Stimulated activated CD4-positive, alpha-beta T cell treated with anti-CD3 and anti-CD28 coated beads, Interleukin-12 subunit alpha, Interleukin-12 subunit beta, amount 100 ng/mL, for 24 hours (primary cell): ENCODE measurements around the gene ZNF469.
"Not testable (repeated sequence)": the region's sequence is repeated elsewhere in the genome, so short reads cannot be mapped to it uniquely, and the experiment has no call there.

Source experiments
- DNase-seq, 2 experiments: peaks; one replicate each; pipeline ENCODE4 v3.0.0-alpha.2; 2020; ENCODE audit warnings: low read depth in 2 of 2

The ZNF469 gene

DNA sequence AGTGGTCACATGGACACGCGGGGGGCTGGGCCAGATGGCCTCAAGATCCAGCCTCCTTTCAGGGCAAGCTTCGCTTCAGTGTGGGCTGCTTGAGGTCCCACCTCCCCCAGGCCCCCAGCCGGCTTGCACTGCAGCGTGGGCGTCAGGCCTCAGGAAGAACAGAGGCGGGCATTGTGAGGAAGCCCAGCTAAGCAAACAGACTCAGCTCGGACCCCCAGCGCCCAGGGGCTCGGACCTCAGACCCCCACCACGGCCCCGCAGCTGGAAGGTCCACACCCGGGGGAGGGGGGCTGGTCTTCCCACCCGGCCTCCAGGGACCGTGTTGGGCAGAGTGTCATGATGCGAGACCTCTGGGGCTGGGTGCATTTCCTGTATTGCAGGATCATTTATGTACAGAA, 24.7 kb upstream of the ZNF469 start:
- no peak for DNase-seq

DNA sequence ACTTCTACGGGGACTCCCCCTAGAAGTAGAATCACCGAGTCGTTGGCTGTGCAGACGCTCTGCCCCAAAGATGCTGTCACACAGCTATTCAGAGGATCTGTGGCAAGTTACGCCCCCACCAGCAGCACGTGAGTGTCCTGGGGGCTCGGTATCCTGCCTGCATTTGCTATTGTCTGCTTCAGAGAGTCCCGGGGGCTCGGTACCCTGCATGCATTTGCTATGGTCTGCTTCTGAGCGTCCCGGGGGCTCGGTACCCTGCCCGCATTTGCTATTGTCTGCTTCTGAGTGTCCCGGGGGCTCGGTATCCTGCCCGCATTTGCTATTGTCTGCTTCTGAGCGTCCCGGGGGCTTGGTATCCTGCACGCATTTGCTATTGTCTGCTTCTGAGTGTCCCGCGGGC, 23.8 kb upstream of the ZNF469 start:
- no peak for DNase-seq

DNA sequence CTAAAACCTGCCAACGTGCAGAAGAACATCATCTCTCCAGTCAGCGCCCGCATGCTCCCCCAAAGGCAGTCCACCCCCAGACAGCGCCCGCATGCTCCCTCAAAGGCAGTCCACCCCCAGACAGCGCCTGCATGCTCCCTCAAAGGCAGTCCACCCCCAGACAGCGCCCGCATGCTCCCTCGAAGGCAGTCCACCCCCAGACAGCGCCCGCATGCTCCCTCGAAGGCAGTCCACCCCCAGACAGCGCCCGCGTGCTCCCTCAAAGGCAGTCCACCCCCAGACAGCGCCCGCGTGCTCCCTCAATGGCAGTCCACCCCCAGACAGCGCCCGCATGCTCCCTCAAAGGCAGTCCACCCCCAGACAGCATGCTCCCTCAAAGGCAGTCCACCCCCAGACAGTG, 22.4 kb upstream of the ZNF469 start:
- not testable (repeated sequence) for DNase-seq

DNA sequence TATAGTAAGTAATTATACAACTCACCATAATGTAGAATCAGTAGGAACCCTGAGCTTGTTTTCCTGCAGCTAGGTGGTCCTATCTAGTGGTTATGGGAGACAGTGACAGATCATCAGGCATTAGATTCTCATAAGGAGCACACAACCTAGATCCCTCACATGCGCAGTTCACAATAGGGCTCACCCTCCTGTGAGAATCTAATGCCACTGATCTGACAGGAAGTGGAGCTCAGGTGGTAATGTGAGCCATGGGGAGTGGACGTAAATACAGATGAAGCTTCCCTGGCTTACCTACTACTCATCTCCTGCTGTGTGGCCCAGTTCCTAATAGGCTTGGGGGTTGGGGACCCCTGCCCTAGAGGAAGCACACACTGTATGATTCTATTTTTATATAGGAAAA, 21.8 kb upstream of the ZNF469 start:
- no peak for DNase-seq

DNA sequence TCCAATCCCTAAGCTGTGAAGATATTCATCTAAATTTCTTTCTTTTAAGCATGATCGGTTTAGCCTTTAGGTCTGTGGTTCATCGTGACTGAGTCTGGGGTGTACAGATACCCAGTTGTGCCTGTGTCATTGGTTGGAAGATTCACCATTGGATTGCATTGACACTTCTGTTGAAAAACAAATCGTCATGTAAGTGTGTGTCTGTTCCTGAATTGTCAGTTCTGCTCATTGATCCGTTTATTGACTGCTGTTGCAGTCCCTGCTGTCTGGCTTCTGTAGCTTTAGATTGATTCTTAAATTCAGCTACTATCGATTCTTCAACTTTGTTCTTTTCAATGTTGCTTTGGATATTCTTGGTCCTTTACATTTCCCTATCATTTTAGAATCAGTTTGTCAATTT, 21.0 kb upstream of the ZNF469 start:
- no peak for DNase-seq

DNA sequence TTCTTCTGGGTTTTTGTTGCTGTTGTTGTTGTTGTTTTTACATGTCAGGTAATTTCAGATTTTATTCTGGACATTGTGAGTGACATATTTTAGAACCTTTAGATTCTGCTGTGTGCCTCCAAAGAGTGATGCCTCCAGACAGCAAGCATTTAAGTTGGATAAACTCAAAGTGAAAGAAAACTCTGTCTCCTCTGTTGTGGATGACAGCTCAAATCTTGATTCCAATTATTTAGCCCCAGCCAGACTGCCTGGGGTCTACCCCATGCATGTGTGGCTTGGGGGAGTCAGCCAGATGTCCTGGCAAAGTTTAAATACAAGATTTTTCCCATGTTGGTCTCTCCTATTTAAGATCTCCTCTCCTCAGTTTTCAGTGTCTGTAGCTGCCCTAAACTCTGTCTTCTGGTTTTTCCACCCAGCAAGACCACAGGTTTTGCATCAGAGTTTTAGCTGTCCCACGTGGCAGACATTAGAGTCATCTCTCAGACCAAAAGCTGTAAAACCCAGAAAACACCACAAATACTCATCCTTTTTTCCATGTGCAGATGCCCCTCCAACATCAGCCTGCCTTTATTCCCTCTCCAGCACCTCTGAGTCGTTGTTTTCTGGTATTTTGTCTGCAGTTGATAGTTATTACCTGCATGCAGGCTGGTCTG, 19.4 kb upstream of the ZNF469 start:
- no peak for DNase-seq

DNA sequence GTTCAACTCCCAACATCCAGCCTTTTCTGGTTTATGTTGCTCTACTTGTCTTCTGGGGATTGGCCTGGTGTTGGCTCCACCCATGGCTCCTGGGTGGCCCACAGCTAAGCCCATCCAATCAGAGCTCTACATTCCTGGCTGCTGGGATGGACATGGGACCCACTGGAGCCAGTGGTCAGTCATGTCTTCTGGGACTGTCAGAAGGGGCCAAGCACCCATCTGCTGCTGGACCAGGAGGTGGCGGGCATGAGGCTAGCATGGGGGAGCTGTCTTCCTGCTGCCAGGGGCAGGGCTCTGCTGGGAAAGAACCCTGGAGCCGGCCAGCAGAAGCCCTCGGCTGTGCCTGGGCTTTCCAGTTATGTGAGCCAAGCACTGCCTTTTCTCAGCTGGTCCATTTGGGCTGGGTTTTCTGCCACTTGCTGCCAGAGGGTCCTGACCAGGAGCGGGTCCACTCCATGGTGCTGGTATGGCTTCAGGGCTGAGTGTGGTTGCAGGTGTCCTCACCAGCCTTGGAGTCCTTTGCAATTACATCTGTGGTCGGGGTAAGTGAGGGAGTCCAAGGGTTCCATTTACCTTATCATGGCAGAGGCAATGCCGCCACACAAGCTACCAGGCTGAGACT, 17.4 kb upstream of the ZNF469 start:
- DNase-seq: no peak

DNA sequence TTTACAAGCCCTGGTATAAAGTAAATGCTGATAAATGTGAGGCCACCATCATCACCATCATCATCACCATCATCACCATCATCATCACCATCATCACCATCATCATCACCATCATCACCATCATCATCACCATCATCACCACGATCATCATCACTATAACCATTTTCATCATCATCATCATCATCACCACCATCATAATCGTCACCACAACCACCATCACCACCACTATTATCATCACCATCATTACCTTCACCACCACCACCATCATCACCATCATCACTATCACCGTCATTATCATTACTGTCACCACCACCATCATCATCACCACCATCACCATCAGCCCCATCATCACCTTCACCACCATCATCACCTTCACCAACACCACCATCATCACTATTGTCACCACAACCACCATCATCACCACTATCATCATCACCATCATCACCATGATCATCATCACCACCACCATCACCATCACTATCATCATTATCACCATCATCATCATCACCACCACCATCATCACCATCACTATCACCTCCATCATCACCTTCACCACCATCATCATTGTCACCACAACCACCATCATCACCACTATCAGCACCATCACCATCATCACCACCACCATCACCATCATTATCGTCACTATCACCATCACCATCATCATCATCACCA, 16.6 kb upstream of the ZNF469 start:
- no peak for DNase-seq

DNA sequence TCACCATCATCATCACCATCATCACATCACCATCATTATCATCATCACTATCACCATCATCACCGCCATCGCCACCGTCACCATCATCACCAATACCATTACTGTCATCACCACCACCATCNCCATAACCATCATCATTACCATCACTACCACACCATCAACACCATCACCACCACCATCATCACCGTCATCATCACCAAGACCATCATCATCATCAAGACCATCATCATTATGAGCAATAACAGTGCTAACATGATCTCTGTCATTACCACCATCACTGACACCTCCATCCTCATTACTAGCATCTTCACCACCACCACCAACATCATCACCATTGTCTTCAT, 16.1 kb upstream of the ZNF469 start:
- DNase-seq: no peak

DNA sequence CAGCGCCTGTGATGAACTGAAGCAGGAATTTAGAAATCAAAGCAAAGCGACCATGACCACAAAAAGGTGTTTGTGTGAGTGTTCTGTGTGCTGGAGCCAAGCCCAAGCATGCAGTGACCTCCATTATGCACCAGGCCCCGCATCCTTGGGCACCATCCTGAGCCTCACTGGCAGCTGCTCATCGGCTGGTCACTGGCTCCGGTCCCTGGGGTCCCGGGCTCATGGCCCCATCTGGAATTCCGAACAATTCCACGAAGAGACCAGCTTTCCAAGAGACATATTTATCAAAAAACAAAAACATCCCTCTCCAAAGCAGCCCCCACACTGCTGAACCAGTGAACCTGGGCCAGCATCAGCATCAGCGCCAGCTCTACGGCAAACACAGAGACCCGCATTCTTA, 15.2 kb upstream of the ZNF469 start:
- no peak for DNase-seq

DNA sequence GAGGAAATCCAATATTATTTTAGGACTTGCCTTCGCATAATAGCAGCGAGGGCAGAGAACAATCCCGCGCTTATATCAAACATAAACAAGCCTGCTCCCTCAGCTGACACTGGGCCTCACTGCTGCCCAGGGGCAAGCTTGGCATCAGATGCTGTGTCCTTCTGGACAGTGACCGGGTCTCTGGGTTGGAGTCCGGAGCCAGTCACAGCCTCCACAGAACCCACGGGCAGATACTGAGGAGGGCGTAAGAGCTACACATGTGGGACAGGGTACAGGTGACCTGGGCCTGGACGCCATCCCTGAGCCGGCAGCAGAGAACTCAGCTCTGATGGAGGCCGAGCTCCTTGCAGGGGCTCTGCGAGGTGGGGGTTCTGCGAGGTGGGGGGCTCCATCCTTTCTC, 14.7 kb upstream of the ZNF469 start:
- DNase-seq: no peak

DNA sequence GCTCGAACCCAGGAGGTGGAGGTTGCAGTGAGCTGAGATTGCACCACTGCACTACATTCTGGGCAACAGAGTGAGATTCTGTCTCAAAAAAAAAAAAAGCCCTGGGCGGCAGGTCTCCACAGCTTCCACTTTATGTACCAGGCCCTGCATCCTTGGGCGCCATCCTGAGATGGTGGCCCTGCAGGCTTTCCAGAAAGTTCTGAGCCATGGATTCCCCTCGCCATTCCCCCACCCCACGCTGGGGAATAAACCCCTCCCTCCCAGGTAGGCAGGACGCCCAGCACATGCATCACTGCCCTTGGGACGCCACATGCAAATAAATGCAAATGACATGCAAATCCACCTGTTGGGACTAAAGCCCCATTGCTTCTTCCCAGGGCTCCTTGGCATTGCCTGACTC, 13.8 kb upstream of the ZNF469 start:
- DNase-seq: no peak

DNA sequence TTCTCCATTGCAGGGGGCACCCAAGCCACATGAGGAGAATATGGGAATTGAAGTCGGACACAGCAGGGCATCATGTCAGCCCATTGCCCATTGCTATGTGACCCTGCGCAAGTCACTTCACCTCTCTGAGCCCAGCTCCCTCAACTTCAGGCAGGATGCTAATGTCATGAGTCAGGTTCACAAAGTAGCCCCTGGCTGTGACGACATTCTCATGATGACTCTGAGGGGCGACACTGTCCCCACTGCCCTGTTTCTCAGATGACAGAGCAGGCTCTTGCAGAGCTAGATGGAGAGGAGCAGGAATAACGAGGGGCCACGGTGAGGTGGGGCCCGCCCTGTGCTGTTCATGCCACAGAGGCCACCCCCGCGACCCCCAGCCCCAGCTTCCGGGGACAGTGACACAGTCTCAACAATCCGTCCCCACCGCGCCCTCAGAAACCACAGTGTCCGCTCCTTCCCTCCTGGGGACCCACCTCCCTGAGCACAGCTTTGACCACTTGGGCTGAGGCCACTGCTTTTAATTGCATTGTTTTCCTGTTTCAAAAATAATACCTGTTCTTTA, 13.2 kb upstream of the ZNF469 start:
- no peak for DNase-seq

DNA sequence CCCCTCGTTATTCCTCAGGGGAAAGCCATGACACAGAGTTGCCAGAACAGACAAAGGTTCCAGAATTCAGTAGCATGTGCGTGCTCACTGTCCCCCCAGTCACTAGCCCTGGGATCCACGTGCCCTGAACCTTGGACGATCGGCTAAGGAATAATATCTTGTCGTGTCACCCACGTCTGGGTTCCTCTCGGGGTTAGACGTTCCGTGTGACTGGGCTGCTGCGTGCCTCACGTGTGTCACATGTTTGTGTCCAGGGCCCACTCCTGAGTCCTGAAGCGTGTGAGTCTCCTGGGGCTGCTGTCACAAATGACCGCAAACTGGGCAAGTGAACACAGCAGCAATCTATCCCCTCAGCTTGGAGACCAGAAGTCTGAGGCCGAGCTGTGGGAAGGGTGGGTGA, 12.4 kb upstream of the ZNF469 start:
- no peak for DNase-seq

DNA sequence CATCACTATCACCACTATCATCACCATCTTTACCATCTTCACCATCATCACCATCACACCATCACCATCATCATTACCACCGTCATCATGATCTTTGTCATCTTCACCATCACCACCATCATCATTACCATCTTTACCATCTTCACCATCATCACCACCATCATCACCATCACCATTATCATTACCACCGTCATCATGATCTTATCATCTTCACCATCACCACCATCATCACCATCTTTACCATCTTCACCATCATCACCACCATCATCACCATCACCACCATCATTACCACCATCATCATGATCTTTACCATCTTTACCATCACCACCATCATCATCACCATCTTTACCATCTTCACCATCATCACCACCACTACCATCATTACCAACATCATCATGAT, 10.2 kb upstream of the ZNF469 start:
- no peak for DNase-seq

DNA sequence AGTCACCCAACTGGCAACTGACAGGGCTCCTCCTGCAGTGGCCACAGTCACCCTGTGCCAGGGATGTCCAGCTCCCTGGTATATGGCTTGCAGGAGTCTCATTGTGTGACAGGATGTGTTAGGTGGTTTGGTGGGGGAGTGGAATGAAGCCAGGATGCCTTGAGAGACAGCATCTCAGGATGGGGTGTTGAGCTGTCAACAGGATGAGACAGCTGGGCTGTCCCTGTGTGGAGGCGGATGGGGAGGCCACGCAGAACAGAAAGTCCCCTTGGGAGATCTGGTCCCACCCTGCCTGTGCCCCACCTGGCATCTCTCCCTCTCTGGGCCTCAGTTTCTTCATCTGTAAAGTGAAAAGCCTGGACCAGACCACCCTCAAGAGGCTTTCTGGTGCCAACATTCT, 9.5 kb upstream of the ZNF469 start:
- no peak for DNase-seq

DNA sequence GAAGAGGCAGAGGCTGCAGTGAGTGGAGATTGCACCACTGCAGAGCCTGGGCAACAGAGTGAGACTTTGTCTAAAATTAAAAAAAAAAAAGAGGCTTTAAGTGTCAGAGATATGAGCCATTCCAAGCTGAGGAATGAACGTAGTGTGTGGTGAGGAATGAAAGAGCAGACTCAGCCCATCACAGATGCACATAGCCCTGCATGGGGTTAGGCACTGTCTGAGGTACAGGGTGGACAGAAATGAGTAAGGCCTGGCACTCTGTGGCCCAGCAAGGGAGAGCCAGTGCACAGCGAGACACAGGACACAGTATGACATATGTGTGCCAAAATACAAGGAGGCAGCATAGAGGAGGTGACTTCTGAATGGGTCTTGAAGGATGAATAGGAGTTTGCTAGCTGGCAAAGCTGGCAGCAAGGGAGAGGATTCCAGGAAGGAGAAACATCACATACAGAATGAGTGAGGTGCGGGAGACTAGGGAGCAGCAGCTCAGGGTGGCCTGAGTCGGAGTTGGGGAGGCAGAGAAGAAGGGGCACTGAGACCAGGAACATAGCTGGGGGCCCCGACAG, 8.7 kb upstream of the ZNF469 start:
- DNase-seq: no peak

DNA sequence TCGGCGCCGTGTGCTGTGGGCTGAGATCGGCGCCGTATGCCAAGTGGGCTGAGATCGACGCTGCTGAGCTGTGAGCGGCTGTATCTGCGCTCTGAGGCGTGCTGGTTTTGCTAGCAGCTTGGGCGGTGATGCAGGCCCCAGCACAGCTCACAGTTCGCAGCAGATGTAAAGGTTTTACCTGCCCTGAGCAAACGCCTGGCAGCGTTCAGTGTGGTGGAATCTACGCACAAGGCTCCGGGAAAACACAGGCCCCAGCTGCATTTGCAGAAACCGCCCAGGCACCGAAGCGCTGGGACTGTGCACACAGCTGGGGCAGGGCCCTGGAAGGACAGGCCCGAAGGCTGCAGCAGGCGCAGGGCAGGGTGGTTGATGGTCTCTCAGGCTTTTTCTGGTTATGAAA, 8.0 kb upstream of the ZNF469 start:
- no peak for DNase-seq

DNA sequence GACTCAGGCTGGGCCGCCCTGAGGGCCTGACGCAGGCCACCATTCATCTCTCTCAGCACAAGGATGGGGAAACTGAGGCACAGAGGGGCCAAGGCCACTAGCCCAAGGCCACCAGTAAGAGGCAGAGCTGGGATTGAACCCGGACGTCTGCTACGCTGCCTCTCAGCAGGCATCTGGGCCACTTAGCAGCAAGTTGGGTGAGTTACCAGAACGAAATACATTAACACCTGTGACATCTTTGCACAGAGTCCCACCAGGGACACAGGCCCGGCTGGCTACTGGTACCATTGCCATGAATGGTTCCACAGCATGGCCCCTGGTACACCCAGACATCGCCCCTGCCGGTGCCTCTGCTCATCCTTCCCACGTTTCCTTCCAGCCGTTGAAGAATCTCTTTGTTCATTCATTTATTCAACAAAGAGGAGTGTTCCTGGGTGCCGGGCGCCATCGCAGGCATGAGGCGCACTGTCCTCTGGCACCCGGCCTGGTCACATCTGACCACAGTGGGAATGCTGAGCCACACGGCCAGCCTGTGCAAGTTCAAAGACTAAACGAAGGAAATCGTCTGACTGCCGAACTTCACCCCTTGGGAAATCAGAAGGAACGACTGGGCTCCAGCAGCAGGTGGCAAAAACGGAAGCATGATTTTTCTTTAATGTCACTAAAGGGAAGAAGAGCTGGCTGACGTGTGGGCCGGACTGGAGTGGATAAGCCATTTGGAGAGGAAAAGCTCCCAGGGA, 7.4 kb upstream of the ZNF469 start:
- no peak for DNase-seq

DNA sequence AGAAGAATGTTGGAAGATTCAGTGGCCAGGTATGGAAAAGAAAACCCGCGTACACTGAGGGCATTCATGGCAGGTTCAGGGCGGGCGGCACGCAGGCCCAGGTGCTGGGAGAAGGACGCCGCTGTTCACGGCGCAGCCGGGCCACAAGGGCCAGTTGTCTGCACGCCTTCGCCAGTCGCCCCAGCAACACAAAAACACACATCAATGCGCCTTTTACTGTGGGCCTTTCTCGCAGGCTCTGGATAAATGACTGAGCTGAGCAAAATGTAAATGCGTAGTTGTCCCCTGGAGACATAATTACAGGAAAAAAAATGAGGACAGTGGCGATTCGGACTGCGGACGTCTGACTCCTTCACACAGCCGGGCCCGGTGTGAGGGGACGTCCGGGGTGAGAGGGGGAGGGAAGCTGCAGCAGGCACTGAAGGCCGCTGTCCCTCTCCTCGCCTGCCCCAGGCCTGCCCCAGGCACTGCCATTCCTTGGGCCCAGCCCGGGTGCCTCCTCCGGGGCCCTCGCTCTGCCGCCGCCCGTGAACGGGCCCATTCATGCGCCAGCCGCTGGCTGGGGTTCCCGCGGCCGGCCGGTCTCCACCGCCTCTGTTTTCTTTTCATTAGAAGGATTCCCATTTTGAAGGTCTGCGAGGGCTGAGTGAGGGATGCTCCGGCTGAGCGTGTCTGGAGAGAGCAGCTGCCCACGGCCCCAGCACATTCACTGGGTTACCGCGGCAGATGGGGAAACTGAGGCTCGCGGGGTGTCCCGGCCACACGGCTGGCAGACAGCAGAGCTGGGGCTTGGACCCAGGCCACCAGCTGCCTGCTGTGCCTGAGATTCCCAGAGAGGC, 6.5 kb upstream of the ZNF469 start:
- DNase-seq: no peak
